Progenitor cell of endocrine pancreas (in vitro differentiated cells): ENCODE results near the gene BICD1. TPM values are rescaled to one million over a fixed set of nuclear protein-coding genes. Genes with fewer than 3 reads are reported as not detected.

ENCODE experiments used
- DNase-seq: peaks from one replicate; pipeline ENCODE4 v3.0.0; 2021; ENCODE audit warnings: low spot score; ENCODE audit not compliant: unreplicated experiment
- H3K27ac Mint-ChIP-seq: 2 replicates; pipeline ENCODE4 v1.8.0; 2021; ENCODE audit warnings: mild to moderate bottlenecking, moderate library complexity, mixed read lengths
- H3K27me3 Mint-ChIP-seq: 2 replicates; pipeline ENCODE4 v1.8.0; 2021; ENCODE audit warnings: mixed read lengths
- H3K36me3 Mint-ChIP-seq: 2 replicates; pipeline ENCODE4 v1.8.0; 2022; ENCODE audit warnings: mixed read lengths; ENCODE audit not compliant: insufficient read depth
- H3K4me1 Mint-ChIP-seq: 2 replicates; pipeline ENCODE4 v1.8.0; 2021; ENCODE audit warnings: low read depth, mixed read lengths
- H3K4me3 Mint-ChIP-seq: 2 replicates; pipeline ENCODE4 v1.8.0; 2021; ENCODE audit warnings: low read depth, mild to moderate bottlenecking, moderate library complexity, mixed read lengths
- H3K9me3 Mint-ChIP-seq: 2 replicates; pipeline ENCODE4 v1.8.0; 2021; ENCODE audit warnings: low read depth, mixed read lengths
- total RNA-seq: library from RNA; stranded (reverse); gene quantifications from 2 replicates; pipeline ENCODE4 v1.2.1, GENCODE V29; 2021
- TF ChIP-seq, protein P1 (sequence below): fragments of 200-600 bp; sonication (generic); IDR thresholded peaks from one replicate; pipeline ENCODE4 v1.5.0; 2021; ENCODE audit warnings: antibody characterized with exemption, mild to moderate bottlenecking; ENCODE audit not compliant: unreplicated experiment

Gene BICD1
- total RNA-seq, 1 donor from 2014 or later, result 88.4 TPM

DNA sequence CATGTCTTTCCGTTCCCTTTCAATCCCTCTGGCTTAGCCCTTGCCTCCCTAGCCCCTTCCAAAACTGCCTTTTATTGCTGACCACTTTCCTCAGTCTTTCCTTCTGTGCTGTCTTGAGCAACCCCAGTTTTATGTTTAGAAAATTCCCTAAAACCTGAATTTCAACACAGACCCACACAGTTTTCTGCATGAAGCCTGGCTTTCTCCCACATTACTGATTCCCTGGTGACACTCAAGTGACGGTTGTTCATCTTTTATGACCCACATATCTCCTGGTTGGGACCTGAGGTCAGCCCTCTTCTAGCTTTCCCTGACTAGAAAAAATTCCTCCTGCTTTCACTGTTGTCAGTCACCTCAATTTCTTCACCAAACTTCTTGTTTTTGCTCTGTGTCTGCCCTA is 313.7 kb downstream of the BICD1 start:
- no peak overlapping the region for H3K4me3 Mint-ChIP-seq

DNA sequence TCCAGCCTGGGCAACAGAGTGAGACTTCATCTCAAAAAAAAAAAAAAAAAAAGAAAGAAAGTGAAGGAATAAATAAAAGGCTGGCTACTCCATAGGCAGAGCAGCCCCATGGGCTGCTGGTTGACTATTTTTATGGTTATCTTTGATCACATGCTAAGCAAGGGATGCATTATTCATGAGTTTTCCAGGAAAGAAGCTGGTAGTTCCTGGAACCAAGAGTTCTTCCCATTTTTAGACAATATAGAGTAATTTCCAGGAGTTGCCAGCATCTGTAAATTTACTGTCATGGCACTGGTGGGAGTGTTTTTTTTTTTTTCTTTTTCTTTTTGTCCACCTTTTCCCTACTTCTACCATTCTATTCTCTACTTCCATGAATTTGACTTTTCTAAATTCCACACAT is 316.9 kb downstream of the BICD1 start:
- Mint-ChIP-seq H3K4me1 (peaks cover 12% of the 10 kb centered on the region), H3K36me3 (peaks cover 49% of the 10 kb centered on the region), H3K9me3 (peaks cover 50% of the 10 kb centered on the region), H3K4me3 (no peak overlapping the region), H3K27me3 (no peaks in the 10 kb centered on the region), H3K27ac (no peak overlapping the region)
- TF ChIP-seq, protein P1, sequence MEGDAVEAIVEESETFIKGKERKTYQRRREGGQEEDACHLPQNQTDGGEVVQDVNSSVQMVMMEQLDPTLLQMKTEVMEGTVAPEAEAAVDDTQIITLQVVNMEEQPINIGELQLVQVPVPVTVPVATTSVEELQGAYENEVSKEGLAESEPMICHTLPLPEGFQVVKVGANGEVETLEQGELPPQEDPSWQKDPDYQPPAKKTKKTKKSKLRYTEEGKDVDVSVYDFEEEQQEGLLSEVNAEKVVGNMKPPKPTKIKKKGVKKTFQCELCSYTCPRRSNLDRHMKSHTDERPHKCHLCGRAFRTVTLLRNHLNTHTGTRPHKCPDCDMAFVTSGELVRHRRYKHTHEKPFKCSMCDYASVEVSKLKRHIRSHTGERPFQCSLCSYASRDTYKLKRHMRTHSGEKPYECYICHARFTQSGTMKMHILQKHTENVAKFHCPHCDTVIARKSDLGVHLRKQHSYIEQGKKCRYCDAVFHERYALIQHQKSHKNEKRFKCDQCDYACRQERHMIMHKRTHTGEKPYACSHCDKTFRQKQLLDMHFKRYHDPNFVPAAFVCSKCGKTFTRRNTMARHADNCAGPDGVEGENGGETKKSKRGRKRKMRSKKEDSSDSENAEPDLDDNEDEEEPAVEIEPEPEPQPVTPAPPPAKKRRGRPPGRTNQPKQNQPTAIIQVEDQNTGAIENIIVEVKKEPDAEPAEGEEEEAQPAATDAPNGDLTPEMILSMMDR, result no peak
- no peak for DNase-seq

More for the DNA sequence above, 313.7 kb downstream of the BICD1 start:
- Mint-ChIP-seq H3K4me1 (peaks cover 12% of the 10 kb centered on the region), H3K27ac (no peak overlapping the region), H3K27me3 (no peaks in the 10 kb centered on the region), H3K36me3 (peaks cover 26% of the 10 kb centered on the region), H3K9me3 (peaks cover 24% of the 10 kb centered on the region)
- TF ChIP-seq, protein P1, result no peak
- no peak for DNase-seq

DNA sequence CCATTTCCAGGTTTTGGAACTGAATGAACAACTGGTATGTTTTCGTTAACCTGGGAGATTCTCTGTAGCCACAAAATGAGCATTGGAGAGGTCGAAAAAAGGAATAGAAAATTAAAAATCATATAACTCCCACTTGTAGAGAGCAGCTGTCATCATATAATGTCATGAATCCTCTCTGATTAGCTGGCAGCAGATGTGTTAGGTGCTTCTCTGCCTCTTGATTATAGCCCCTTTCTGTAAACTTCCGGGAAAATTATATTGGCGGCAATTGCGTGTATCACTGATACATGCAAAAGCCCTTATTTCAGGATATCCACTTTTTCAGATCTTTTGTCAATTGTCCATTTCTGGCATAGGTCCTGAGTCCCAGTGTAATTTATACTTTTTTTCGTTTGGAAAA is 324.4 kb downstream of the BICD1 start:
- H3K27ac Mint-ChIP-seq, result no peak overlapping the region

More for the DNA sequence above, 324.4 kb downstream of the BICD1 start:
- peaks cover 30% of the 10 kb centered on the region for H3K9me3 Mint-ChIP-seq
- no peak for DNase-seq
- H3K4me1 Mint-ChIP-seq, result peaks cover 2% of the 10 kb centered on the region
- H3K27me3 Mint-ChIP-seq, result no peaks in the 10 kb centered on the region
- H3K36me3 Mint-ChIP-seq, result peaks cover 36% of the 10 kb centered on the region
- H3K4me3 Mint-ChIP-seq, result no peak overlapping the region
- TF ChIP-seq, protein P1, result no peak

Other genes starting within 250 kb of the BICD1 start
- 270 and 287 TPM in 2 replicates for gene RESF1, start 147.4 kb upstream of the BICD1 start, total RNA-seq